ENCODE results near the gene ZMAT1. TPM values are rescaled to one million over a fixed set of nuclear protein-coding genes. Genes with fewer than 3 reads are reported as not detected.

Gene ZMAT1
- total RNA-seq, 1 experiment from 2014 or later: 0.14 TPM

- H3K27me3 ChIP-seq (replicated peaks; ENCODE audit: control insufficient read depth, insufficient read depth, low read length): no peaks in the 10 kb centered on the region
- no peak overlapping the region for H3K27ac Mint-ChIP-seq (ENCODE audit: unreplicated experiment)
- no peak for DNase-seq
- ChIA-PET POLR2A (no interaction called here), CTCF (no interaction called here)
- H3K9me3 ChIP-seq: no peaks in the 10 kb centered on the region
- H3K4me1 ChIP-seq: no peaks in the 10 kb centered on the region
- BruUV-seq (replicated peaks): no TSS peak
- no peak for TF ChIP-seq CTCF (IDR thresholded peaks at IDR 0.05; ENCODE audit: insufficient read depth in 1 of 2, low read depth in 1 of 2, low read length in 1 of 2, severe bottlenecking in 1 of 2, unreplicated experiment in 1 of 2)
- H3K27me3 Mint-ChIP-seq (ENCODE audit: insufficient read depth, unreplicated experiment): no peaks in the 10 kb centered on the region
- no peak overlapping the region for H3K4me3 ChIP-seq (ENCODE audit: low read depth, low read length)
- H3K9me3 Mint-ChIP-seq (ENCODE audit: unreplicated experiment): no peaks in the 10 kb centered on the region
- no peaks in the 10 kb centered on the region for H3K36me3 Mint-ChIP-seq (ENCODE audit: insufficient read depth, unreplicated experiment)
- H3K36me3 ChIP-seq (ENCODE audit: control insufficient read depth, insufficient read depth, low read length): no peaks in the 10 kb centered on the region
- intact Hi-C loops (cut with micrococcal nuclease; ENCODE audit: unreplicated experiment): no loop called here
- H3K4me3 Mint-ChIP-seq (ENCODE audit: unreplicated experiment): no peak overlapping the region
- no peaks in the 10 kb centered on the region for H3K4me1 Mint-ChIP-seq (ENCODE audit: low read depth, unreplicated experiment)
Observed at GRCh38 chrX:101925733-101926132, 6.1 kb downstream of the ZMAT1 start.

GRCh38 chrX:101918751-101919150 is 13.1 kb downstream of the ZMAT1 start:
- ChIA-PET POLR2A (no interaction called here), CTCF (no interaction called here)
- DNase-seq: no peak
- Histone ChIP-seq H3K4me3 (ENCODE audit: low read depth, low read length) (no peak overlapping the region), H3K4me1 (no peaks in the 10 kb centered on the region), H3K27me3 (replicated peaks; ENCODE audit: control insufficient read depth, insufficient read depth, low read length) (no peaks in the 10 kb centered on the region), H3K9me3 (no peaks in the 10 kb centered on the region), H3K36me3 (ENCODE audit: control insufficient read depth, insufficient read depth, low read length) (no peaks in the 10 kb centered on the region)
- intact Hi-C loops (cut with micrococcal nuclease; ENCODE audit: unreplicated experiment): no loop called here
- H3K27ac Mint-ChIP-seq (ENCODE audit: unreplicated experiment): no peak overlapping the region
- peaks cover 4% of the 10 kb centered on the region for H3K27me3 Mint-ChIP-seq (ENCODE audit: insufficient read depth, unreplicated experiment)
- no peaks in the 10 kb centered on the region for H3K36me3 Mint-ChIP-seq (ENCODE audit: insufficient read depth, unreplicated experiment)
- BruUV-seq (replicated peaks): no TSS peak
- H3K4me1 Mint-ChIP-seq (ENCODE audit: low read depth, unreplicated experiment): no peaks in the 10 kb centered on the region
- no peaks in the 10 kb centered on the region for H3K9me3 Mint-ChIP-seq (ENCODE audit: unreplicated experiment)
- TF ChIP-seq CTCF (IDR thresholded peaks at IDR 0.05; ENCODE audit: insufficient read depth in 1 of 2, low read depth in 1 of 2, low read length in 1 of 2, severe bottlenecking in 1 of 2, unreplicated experiment in 1 of 2): no peak
- H3K4me3 Mint-ChIP-seq (ENCODE audit: unreplicated experiment): no peak overlapping the region

- no peak for TF ChIP-seq CTCF (IDR thresholded peaks at IDR 0.05; ENCODE audit: insufficient read depth in 1 of 2, low read depth in 1 of 2, low read length in 1 of 2, severe bottlenecking in 1 of 2, unreplicated experiment in 1 of 2)
- Mint-ChIP-seq H3K27ac (ENCODE audit: unreplicated experiment) (no peak overlapping the region), H3K27me3 (ENCODE audit: insufficient read depth, unreplicated experiment) (peaks cover 3% of the 10 kb centered on the region), H3K36me3 (ENCODE audit: insufficient read depth, unreplicated experiment) (no peaks in the 10 kb centered on the region), H3K4me3 (ENCODE audit: unreplicated experiment) (no peak overlapping the region), H3K4me1 (ENCODE audit: low read depth, unreplicated experiment) (no peaks in the 10 kb centered on the region), H3K9me3 (ENCODE audit: unreplicated experiment) (peaks cover 9% of the 10 kb centered on the region)
- Histone ChIP-seq H3K4me3 (ENCODE audit: low read depth, low read length) (no peak overlapping the region), H3K36me3 (ENCODE audit: control insufficient read depth, insufficient read depth, low read length) (no peaks in the 10 kb centered on the region), H3K4me1 (no peaks in the 10 kb centered on the region), H3K27me3 (replicated peaks; ENCODE audit: control insufficient read depth, insufficient read depth, low read length) (no peaks in the 10 kb centered on the region), H3K9me3 (no peaks in the 10 kb centered on the region)
- no peak for DNase-seq
- ChIA-PET POLR2A (no interaction called here), CTCF (no interaction called here)
- intact Hi-C loops (cut with micrococcal nuclease; ENCODE audit: unreplicated experiment): no loop called here
- BruUV-seq (replicated peaks): no TSS peak
Observed at GRCh38 chrX:101906136-101906796, 25.6 kb downstream of the ZMAT1 start.
